Cerebellar cortex (tissue), 1 donor: ENCODE data around the gene PRPF40B.

Source experiments
- DNase-seq: peaks from one replicate; pipeline ENCODE4 v3.0.0-alpha.2; 2015; ENCODE audit warnings: low spot score

PRPF40B gene

DNA sequence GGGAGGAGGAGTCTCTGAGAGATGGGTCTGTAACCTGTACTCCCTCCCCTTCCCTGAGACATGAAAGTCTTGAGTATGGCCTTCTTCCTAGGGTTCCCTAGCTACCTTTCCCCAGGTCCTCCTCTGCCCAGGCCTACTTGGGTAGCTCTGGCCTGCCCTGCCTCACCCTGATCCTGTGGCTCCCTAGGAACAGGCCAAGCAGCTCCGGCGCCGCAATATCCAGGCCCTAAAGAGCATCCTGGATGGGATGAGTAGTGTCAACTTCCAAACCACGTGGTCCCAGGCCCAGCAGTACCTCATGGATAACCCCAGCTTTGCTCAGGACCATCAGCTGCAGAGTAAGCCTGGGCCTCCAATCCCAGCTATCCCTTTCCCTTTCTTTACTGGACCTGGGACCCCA is 12.3 kb downstream of the PRPF40B start:
- no peak for DNase-seq

GRCh38 chr12:49636574-49636973 is 13.2 kb downstream of the PRPF40B start:
- no peak for DNase-seq

DNA sequence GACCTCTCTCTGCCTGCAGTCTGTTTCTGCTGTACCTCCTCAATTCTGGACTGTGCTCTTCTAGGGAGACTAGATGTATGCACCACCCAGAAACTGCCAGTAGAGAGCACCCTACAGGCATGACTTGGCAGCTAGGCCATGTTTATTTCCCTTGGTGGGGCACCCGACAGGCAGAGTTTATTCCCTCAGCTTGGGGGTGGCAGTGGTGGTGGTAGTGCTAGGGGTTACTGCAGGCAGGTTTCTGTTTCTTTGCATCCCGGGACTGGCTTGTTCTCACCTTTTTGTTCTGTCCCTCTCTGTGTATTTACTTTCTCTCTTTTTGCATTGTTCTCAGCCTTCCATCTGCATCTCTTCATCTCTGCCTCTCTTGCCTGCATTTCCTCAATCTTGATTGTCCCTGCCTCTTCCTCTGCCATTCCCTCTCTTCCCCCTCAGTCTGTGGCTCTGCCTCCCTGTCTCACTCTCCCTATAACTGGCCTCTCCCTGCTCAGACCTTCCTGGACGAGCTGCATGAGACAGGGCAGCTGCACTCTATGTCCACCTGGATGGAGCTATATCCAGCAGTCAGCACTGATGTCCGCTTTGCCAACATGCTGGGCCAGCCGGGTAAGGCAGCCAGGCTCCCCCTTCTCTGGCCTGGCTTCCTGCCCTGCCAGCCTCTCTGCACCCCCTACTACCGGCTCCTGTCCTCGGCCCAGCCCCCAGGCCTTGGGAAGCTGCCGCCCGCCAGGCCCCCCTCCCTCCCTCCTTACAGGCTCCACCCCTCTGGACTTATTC is 13.8 kb downstream of the PRPF40B start:
- peak; percentile 91 for DNase-seq

- DNase-seq: no peak
Observed at GRCh38 chr12:49641748-49642369, 18.5 kb downstream of the PRPF40B start.

DNA sequence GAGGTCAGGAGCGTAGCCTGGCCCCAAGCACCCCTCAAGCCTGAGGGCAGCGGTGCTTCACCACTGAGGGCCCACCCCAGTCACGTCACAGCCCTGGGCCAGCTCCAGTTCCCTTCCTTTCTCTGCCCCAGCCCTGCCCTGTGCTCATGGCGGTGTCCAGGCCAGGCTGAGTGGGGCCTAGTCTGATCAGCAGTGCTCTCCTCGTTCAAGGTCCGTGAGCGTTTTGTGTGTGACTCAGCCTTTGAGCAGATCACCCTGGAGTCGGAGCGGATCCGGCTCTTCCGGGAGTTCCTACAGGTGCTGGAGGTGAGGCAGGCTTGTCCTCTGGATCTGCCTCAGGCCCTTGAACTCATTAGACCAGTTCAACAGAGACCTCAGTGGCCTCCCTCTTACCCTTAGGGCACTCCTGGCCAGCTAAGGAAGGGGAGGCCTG is 19.0 kb downstream of the PRPF40B start:
- no peak for DNase-seq

GRCh38 chr12:49643135-49643534 is 19.8 kb downstream of the PRPF40B start:
- no peak for DNase-seq

DNA sequence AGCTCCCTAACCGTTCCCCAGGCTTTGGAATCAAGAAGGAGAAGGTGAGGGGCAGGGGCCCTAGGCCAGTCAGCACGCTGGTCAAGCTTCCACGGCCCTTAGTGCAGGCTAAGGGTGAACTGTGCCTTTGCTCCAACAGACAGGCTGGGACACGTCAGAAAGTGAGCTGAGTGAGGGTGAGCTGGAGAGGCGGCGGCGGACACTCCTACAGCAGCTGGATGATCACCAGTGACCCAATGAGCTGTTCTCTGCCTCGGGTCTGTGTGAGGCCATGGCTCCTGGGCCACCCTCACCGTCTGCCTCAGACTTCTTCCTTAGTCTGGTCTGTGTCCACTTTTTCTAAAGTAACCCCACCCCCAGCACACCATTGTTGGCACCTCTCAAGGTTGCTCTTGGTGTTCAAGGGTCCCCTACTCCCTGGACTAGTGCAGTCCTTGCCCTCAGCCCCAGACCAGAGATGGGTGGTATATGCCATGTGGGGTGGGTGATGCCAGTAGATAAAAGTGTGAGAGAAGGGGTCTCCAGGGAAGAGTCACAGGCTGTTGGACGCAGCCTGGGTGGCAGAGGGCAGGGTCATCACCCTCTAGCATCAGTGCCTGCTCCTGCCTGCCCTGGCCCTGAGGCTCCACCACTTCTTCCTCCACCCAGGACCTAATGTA is 20.7 kb downstream of the PRPF40B start:
- DNase-seq: no peak

- peak; percentile 86 for DNase-seq
Observed at GRCh38 chr12:49644620-49644994, 21.2 kb downstream of the PRPF40B start.

DNA sequence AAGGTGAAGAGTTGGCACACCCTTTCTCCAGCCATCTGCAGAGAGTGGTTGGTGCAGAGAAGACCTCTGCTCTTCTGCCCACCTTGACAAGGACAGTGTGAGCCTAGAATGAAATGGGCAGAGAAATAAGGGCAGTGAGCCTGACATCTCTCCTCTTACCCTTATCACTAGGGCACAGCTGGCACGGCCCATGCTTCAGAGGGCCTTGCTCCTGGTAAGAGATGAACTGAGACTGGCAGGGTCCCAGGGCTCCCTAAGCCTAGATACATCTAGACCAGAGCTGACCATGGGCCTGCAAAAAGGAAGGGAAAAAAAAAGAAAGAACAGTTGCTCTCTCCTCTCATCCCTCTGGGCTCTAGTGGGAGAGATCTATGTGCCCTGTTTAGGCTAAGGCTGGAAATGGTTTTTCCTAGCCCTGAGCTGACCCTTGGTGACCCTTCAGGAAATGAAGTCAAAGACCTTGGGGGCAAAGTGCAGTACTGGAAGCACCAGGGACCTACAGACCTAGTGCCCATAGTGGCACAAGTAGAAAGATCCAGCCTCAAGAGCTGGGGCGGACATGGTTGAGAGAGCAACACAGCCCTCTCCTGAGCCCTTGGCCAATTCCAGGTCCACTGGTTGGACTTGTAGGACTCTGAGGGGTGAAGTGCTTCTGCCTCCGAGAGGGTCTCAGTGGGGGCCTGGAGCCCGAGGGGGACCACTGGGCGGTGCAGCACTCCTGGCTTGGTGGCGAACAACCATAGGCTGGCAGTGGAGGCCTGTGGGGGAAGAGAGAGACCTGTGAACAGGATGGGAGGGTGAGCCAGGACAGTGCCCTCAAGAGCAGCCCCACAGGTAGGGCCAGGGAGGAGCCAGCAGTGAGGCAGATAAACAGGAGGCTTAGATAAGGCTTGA is 22.0 kb downstream of the PRPF40B start:
- no peak for DNase-seq

- no peak for DNase-seq
Observed at GRCh38 chr12:49646331-49646830, 23.0 kb downstream of the PRPF40B start.

DNA sequence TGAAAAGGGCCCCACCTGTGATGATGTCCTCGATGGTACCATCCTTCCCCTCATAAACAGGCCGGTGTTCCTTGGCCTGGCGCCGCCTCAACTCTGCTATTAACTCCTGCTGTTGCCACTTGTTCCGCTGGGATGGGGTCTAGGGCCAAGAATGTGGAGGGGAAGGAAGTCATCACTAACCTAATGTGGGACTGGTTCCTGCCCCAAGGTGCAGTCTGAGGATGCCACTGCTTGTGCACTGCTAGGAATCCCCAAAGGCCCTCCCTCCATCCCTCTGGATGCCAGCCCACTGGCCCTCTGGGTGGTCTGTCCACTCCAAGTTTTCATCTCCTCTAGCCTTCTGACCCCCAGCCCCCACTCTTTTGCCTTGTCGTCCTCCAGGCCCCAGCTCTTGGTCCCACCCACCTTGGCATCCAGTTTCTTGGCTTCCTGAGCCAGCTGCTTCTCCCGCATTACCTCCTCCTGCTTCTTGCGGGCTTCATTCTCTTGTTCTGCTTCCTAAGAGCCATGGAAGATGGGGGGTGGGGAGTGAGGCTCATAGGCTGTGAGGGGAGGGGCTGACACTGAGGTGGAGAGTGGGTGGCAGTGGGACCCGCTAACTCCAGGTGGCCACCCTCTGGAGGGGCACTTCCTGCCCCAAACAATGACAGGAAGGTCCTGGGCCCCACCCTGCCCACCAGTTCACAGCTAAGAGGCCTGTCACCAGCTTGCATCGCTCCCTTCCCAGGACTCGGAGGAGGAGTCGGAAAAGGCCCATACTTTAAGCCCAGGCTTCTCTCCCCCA is 23.7 kb downstream of the PRPF40B start:
- no peak for DNase-seq

GRCh38 chr12:49647827-49648711 is 24.7 kb downstream of the PRPF40B start:
- DNase-seq: no peak

GRCh38 chr12:49648712-49649003 is 25.3 kb downstream of the PRPF40B start:
- DNase-seq: no peak

DNA sequence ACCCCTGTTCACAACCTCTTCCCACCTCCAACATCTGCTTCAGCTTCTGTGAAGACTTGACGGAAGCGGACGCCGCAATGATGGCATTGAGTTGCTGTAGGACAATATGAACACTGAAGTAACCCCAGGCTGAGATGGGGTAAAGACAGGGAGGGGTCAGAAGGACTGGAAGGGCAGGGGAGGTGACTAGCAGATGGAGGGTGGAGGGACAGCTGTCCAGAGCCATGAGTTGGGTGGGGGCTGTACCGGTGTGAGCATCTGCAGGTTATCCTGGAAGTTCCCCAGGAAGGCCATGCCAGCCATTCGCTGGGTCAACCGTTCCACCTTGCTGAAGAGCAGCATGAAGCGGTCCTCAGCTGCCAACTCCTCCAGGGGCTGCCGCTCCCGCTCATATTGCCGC is 26.1 kb downstream of the PRPF40B start:
- DNase-seq: no peak

DNA sequence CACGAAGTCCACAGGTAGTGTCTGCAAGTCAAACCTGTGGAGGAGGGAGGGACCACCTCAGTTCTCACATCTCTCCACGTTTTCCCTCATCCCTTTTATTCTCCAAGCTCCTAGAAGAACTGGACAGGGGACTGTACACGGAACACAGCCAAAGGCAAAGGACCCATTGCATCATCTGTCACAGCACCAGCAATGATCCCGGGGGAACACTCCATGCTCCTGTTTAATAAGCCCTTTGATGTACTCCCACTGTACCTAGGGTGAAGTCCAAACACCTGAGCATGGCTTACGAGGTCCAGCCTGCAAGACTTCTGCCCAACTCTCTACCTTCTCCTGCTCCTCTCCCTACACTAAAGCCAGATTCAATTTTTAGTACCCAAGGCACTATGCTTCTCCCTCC is 26.5 kb downstream of the PRPF40B start:
- no peak for DNase-seq

- DNase-seq: peak; percentile 34
Observed at GRCh38 chr12:49651855-49652254, 28.5 kb downstream of the PRPF40B start.

DNA sequence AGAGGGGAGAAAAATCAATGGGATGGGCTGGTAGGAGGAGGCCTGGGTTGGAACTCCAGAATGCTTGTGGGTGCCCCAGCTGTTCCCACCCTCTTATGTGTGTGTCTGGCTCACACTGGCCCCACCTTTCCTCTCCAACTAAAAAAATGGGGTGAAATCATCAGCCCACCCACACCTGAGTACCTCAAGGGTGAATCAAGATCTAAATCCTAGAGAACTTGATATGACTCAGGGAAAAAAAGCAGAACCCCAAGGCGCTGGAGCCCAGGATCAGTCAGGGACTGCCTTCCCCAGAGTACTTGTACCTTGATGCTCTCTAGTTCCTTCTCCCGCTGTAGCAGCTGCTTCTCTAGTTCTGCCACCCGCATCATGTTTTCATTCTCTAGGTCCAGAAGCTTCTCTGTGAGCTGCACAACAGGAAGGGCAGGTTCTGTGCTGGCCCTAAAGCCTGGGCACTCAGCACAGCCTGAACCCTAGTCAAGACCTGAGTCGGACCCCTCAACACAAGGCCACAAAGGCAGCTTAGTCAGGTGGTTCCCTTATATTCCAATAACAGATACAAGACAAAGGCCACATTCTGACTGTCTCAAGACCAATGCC is 29.7 kb downstream of the PRPF40B start:
- DNase-seq: no peak

- DNase-seq: no peak
Observed at GRCh38 chr12:49654715-49655114, 31.4 kb downstream of the PRPF40B start.

DNA sequence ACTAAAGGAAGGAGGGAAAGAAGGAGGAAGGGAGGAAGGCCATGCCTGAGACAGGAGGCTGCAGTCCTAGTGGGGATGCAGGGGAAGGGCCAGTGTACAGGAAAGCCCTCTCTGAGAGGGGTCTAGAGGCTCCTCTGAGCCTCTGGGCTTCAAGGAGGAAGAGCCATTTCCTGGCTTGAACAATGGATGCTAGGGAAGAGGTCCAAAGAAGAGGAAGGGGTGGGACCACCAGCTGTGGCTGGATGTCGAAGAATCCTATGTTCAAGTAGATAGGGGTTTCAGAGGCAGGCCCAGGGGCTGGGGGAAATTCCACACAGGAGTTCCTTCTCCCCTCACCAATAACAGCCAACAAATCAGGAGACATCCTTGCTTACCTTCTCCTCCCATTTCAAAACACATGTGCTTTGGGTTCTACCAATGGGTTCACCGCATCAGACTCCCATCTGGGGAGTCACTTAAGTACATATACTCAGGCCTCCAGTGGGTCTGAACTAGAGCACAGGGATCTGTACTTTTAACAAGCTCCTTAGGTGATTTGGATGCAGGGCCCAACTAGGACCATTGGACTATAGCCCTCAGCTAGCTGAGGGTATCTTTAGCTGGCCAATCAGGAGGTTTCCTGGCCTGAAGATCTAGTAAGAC is 32.4 kb downstream of the PRPF40B start:
- no peak for DNase-seq
